ENCODE data around the gene RNU1-1. TPM values are rescaled to one million over a fixed set of nuclear protein-coding genes. Genes with fewer than 3 reads are reported as not detected.
"Not testable (repeated sequence)": the region's sequence is repeated elsewhere in the genome, so short reads cannot be mapped to it uniquely, and the experiment has no call there.

The RNU1-1 gene
- total and polyA plus RNA-seq, 2 of the 8 experiments (the other 6 are each of a cell fraction or from before 2014, with no cell fraction given): 145 to 1,303 TPM

- not testable (repeated sequence) for H3K14ac ChIP-seq (ENCODE audit: insufficient read length); H2BK20ac ChIP-seq (ENCODE audit: low read length); H3K4me2 ChIP-seq (ENCODE audit: insufficient read depth in 1 of 2, low read depth in 2 of 2, low read length in 2 of 2); H2AK5ac ChIP-seq (ENCODE audit: low read depth, low read length); H2BK12ac ChIP-seq (ENCODE audit: low read depth, low read length); H2AFZ ChIP-seq (ENCODE audit: low read length); H3K56ac ChIP-seq (replicated peaks; ENCODE audit: insufficient read length, low read depth, low read length); H3K4ac ChIP-seq (replicated peaks; ENCODE audit: insufficient read length, low read depth, low read length); H3K27ac ChIP-seq (ENCODE audit: low read depth, low read length); H4K5ac ChIP-seq (ENCODE audit: insufficient read length, low read depth, low read length); H3K4me1 ChIP-seq (replicated peaks in 1 of 4; ENCODE audit: control insufficient read depth in 3 of 4, insufficient read depth in 4 of 4, low read length in 3 of 4); H2BK120ac ChIP-seq (replicated peaks; ENCODE audit: low read depth, low read length); FAIRE-seq; H4K91ac ChIP-seq (replicated peaks; ENCODE audit: insufficient read length, low read length); H3K27me3 ChIP-seq (replicated peaks in 1 of 4; ENCODE audit: control insufficient read depth in 3 of 4, extremely low read depth in 1 of 4, insufficient read depth in 3 of 4, low read length in 3 of 4); H2BK15ac ChIP-seq (ENCODE audit: low read length); H3K4me3 ChIP-seq (ENCODE audit: extremely low read depth in 1 of 4, insufficient read depth in 2 of 4, low read depth in 3 of 4, low read length in 4 of 4); H3K23ac ChIP-seq (ENCODE audit: insufficient read length); DNase-seq (ENCODE audit: low read depth in 1 of 2, low spot score in 2 of 2); H3K79me2 ChIP-seq (ENCODE audit: control insufficient read depth in 1 of 2, insufficient read depth in 2 of 2, low read length in 2 of 2); H4K20me1 ChIP-seq (replicated peaks in 1 of 2; ENCODE audit: control insufficient read depth in 1 of 2, insufficient read depth in 2 of 2, low read length in 2 of 2); H2BK5ac ChIP-seq (ENCODE audit: low read depth, low read length); H4K8ac ChIP-seq (ENCODE audit: extremely low read depth, insufficient read depth, low read length); H3K23me2 ChIP-seq (ENCODE audit: low read depth, low read length); H3K9me3 ChIP-seq (ENCODE audit: insufficient read depth in 2 of 2, low read depth in 1 of 2, low read length in 1 of 2); H3K79me1 ChIP-seq (ENCODE audit: low read depth, low read length); H3K18ac ChIP-seq (ENCODE audit: extremely low read depth, low read length); H3K9ac ChIP-seq (replicated peaks in 1 of 4; ENCODE audit: extremely low read depth in 1 of 4, low read depth in 3 of 4, low read length in 3 of 4)
- WGBS, 2 experiments (ENCODE audit: extremely low coverage in 1 of 2, insufficient coverage in 1 of 2, insufficient read length in 1 of 2, insufficient replicate concordance in 2 of 2, low coverage in 1 of 2, low lambda C conversion rate in 2 of 2, missing lambda C conversion rate in 1 of 2): 97% methylated on average over 26 of the region's 26 CpGs; no CpG with 5 or more reads in 1 of the 2 experiments
- ChIA-PET POLR2A (ENCODE audit: partially characterized antibody) (interaction anchor here (1.2 to 1.8 kb wide), 2 partner anchors 11 to 17 kb away, joined by 3 to 4 read pairs; no protein-coding TSS in a partner anchor), CTCF (ENCODE audit: partially characterized antibody) (interaction anchor here (0.6 to 1.1 kb wide), 2 partner anchors 8 to 404 kb away, joined by 3 read pairs; no protein-coding TSS in a partner anchor)
- H3K36me3 ChIP-seq (ENCODE audit: control insufficient read depth in 2 of 4, insufficient read depth in 4 of 4, low read length in 3 of 4): peaks cover 0 to 17% (median 5%) of the 10 kb centered on the region in 4 experiments; a peak in 5 of 8 replicates
Observed at GRCh38 chr1:16483146-16483545, 30.9 kb downstream of the RNU1-1 start.

All from H1 (cell line).